GM23338 (cell line): ENCODE measurements around the gene CELF2. TPM values are rescaled to one million over a fixed set of nuclear protein-coding genes. Genes with fewer than 3 reads are reported as not detected.

ENCODE experiments used
- ATAC-seq: fragments of 200-7000 bp; cut with Tn5 transposase; 3 replicates; pipeline ENCODE4 v1.9.1; 2020
- DNase-seq: peaks from one replicate; pipeline ENCODE4 v3.0.0-alpha.2; 2015; ENCODE audit warnings: low spot score
- H2AFZ ChIP-seq: fragments of 200-600 bp; sonication (generic); 2 replicates; pipeline ENCODE4 v1.8.0; 2016; ENCODE audit warnings: antibody characterized with exemption, mild to moderate bottlenecking, moderate library complexity
- H3F3A ChIP-seq: fragments of 200-600 bp; sonication (generic); replicated peaks from 2 replicates; pipeline ENCODE4 v1.8.0; 2017; ENCODE audit warnings: antibody characterized with exemption, mixed run types, low read depth
- H3K27ac ChIP-seq: fragments of 200-600 bp; sonication (generic); 2 replicates; pipeline ENCODE4 v1.6.1; 2016; ENCODE audit warnings: low read depth
- H3K27me3 ChIP-seq: fragments of 200-600 bp; sonication (generic); 2 replicates; pipeline ENCODE4 v1.8.0; 2016; ENCODE audit warnings: mild to moderate bottlenecking, mixed run types, moderate library complexity; ENCODE audit not compliant: insufficient read depth
- H3K36me3 ChIP-seq: fragments of 200-600 bp; sonication (generic); 2 replicates; pipeline ENCODE4 v1.8.0; 2016; ENCODE audit warnings: mild to moderate bottlenecking; ENCODE audit not compliant: insufficient read depth
- H3K4me1 ChIP-seq: fragments of 200-600 bp; sonication (generic); 2 replicates; pipeline ENCODE4 v1.8.0; 2016; ENCODE audit warnings: mild to moderate bottlenecking, moderate library complexity; ENCODE audit not compliant: insufficient read depth
- H3K4me2 ChIP-seq: fragments of 200-600 bp; sonication (generic); 2 replicates; pipeline ENCODE4 v1.7.1; 2017; ENCODE audit warnings: mixed run types
- H3K4me3 ChIP-seq: fragments of 200-600 bp; sonication (generic); 2 replicates; pipeline ENCODE4 v1.6.1; 2016; ENCODE audit warnings: mixed run types
- H3K79me2 ChIP-seq: fragments of 200-600 bp; sonication (generic); replicated peaks from 2 replicates; pipeline ENCODE4 v1.8.0; 2017; ENCODE audit warnings: mild to moderate bottlenecking; ENCODE audit not compliant: insufficient read depth
- H3K9me2 ChIP-seq: fragments of 200-600 bp; sonication (generic); 2 replicates; pipeline ENCODE4 v1.8.0; 2017; ENCODE audit not compliant: insufficient read depth
- H4K20me1 ChIP-seq: fragments of 200-600 bp; sonication (generic); replicated peaks from 2 replicates; pipeline ENCODE4 v1.8.0; 2017; ENCODE audit warnings: mild to moderate bottlenecking; ENCODE audit not compliant: insufficient read depth
- H3K27ac Mint-ChIP-seq: 2 replicates; pipeline ENCODE4 v1.8.0; 2020; ENCODE audit warnings: inconsistent platforms, mild to moderate bottlenecking, moderate library complexity, mixed read lengths
- H3K27me3 Mint-ChIP-seq: 3 replicates; pipeline ENCODE4 v1.8.0; 2022; ENCODE audit warnings: low read depth, mild to moderate bottlenecking, moderate library complexity, mixed read lengths, inconsistent platforms; ENCODE audit not compliant: insufficient read depth, poor library complexity
- H3K36me3 Mint-ChIP-seq: 3 replicates; pipeline ENCODE4 v1.8.0; 2021; ENCODE audit warnings: low read depth, mild to moderate bottlenecking, inconsistent platforms, moderate library complexity, mixed read lengths
- H3K4me1 Mint-ChIP-seq: 3 replicates; pipeline ENCODE4 v1.8.0; 2020; ENCODE audit warnings: mild to moderate bottlenecking, inconsistent platforms, mixed read lengths
- H3K4me3 Mint-ChIP-seq: 3 replicates; pipeline ENCODE4 v1.8.0; 2021; ENCODE audit warnings: moderate library complexity, mild to moderate bottlenecking, inconsistent platforms, mixed read lengths
- H3K9me3 Mint-ChIP-seq: 3 replicates; pipeline ENCODE4 v1.8.0; 2020; ENCODE audit warnings: moderate library complexity, mild to moderate bottlenecking, inconsistent platforms, mixed read lengths
- CREB1 ChIP-seq: fragments of 250-450 bp; sonication (Bioruptor Pico); IDR thresholded peaks from 2 replicates; pipeline ENCODE4 v1.5.0; 2020; ENCODE audit warnings: low read depth, mild to moderate bottlenecking, moderate library complexity
- EZH2 ChIP-seq: fragments of 200-600 bp; sonication (generic); IDR thresholded peaks from one replicate; pipeline ENCODE4 v1.8.0; 2017; ENCODE audit warnings: antibody characterized with exemption, mild to moderate bottlenecking, low read depth; ENCODE audit not compliant: unreplicated experiment
- EZH2phosphoT487 ChIP-seq: fragments of 200-600 bp; sonication (generic); IDR thresholded peaks from one replicate; pipeline ENCODE4 v1.8.1; 2018; ENCODE audit warnings: antibody characterized with exemption; ENCODE audit not compliant: unreplicated experiment
- JUNB ChIP-seq: IDR thresholded peaks from one replicate; pipeline ENCODE4 v1.6.1; 2016; ENCODE audit warnings: antibody characterized with exemption; ENCODE audit not compliant: unreplicated experiment
- NANOG ChIP-seq: IDR thresholded peaks from 2 replicates; pipeline ENCODE4 v1.6.1; 2016; ENCODE audit warnings: antibody characterized with exemption, borderline replicate concordance
- POLR2AphosphoS5 ChIP-seq: IDR thresholded peaks from 2 replicates; pipeline ENCODE4 v1.6.1; 2016; ENCODE audit warnings: antibody characterized with exemption, low read depth
- STAT1 ChIP-seq: IDR thresholded peaks from one replicate; pipeline ENCODE4 v1.6.1; 2016; ENCODE audit warnings: antibody characterized with exemption; ENCODE audit not compliant: unreplicated experiment
- ZNF114 ChIP-seq: fragments of 250-450 bp; sonication (Bioruptor Pico); IDR thresholded peaks from 2 replicates; pipeline ENCODE4 v1.5.0; 2020; ENCODE audit warnings: mild to moderate bottlenecking, moderate library complexity
- ZNF331 ChIP-seq: fragments of 250-450 bp; sonication (Bioruptor Pico); IDR thresholded peaks from 2 replicates; pipeline ENCODE4 v1.5.0; 2020; ENCODE audit warnings: low read depth, mild to moderate bottlenecking, moderate library complexity
- polyA plus RNA-seq: library from polyadenylated mRNA; unstranded; fragments of >200 nt; fragmentation: Nextera tagmentation; extraction: Ambion mirVana; gene quantifications from 2 replicates; pipeline ENCODE4 v1.2.1, GENCODE V29; 2016
- total RNA-seq: library from RNA; depleted of rRNA; stranded (reverse); fragments of >200 nt; shearing (Covaris generic); gene quantifications from 2 replicates; pipeline ENCODE4 v1.2.3, GENCODE V29; 2014
- TF ChIP-seq, protein P1 (sequence below), 2 experiments: fragments of 200-600 bp in 1 of 2; sonication (generic) in 1 of 2; conservative IDR thresholded peaks; 2 replicates each; pipeline versions ENCODE4 v1.5.1 to v1.6.1; 2016 to 2017; ENCODE audit warnings: antibody characterized with exemption in 2 of 2, low read depth in 2 of 2, mild to moderate bottlenecking in 2 of 2, moderate library complexity in 1 of 2
- TF ChIP-seq, protein P2 (sequence below): fragments of 250-450 bp; sonication (Bioruptor Pico); IDR thresholded peaks from 2 replicates; pipeline ENCODE4 v1.5.0; 2020; ENCODE audit warnings: mild to moderate bottlenecking, moderate library complexity
- TF ChIP-seq, protein P3 (sequence below): IDR thresholded peaks from one replicate; pipeline ENCODE4 v1.6.1; 2018; ENCODE audit warnings: antibody characterized with exemption; ENCODE audit not compliant: unreplicated experiment
- TF ChIP-seq, protein P4 (sequence below): IDR thresholded peaks from 2 replicates; pipeline ENCODE4 v1.6.1; 2016; ENCODE audit warnings: antibody characterized with exemption

CELF2 gene
- total and polyA plus RNA-seq, 2 experiments from 2014 or later: 18.1 to 22.5 TPM

DNA sequence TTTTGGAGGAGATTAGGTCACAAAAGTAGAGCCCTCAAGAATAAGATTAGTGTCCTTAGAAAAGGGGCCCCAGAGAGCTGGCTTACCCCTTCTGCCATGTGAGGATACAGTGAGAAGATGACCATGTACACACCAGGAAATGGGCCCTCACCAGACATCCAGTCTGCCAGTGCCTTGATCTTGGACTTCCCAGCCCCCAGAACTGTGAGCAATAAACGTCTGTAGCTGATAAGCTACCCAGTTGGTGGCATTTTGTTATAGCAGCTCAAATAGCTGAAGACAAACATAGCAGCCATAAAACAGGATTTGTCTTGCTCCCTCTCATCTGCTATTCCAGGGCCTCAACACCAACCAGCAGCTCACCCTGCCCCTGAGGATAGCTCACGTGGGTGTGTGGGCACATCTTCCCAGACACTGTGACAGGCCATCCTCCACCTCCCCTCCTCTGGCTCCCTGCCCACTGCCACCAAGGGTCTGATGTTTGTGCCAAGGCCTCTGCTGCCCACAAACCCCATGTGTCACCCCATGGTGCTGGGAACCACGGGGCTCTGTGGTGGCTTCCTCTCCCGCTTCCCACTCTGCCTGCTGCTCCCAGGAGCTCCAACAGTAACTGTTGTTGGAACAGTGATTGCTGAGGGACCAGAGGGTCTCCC, 341.4 kb downstream of the CELF2 start:
- no peaks in the 10 kb centered on the region for H4K20me1 ChIP-seq
- no peaks in the 10 kb centered on the region for H3F3A ChIP-seq
- H3K27ac ChIP-seq: no peak overlapping the region
- no peak overlapping the region for H3K4me2 ChIP-seq
- H3K4me3 Mint-ChIP-seq: no peak overlapping the region
- peaks cover 7% of the 10 kb centered on the region for H3K27me3 Mint-ChIP-seq
- no peak overlapping the region for H3K4me3 ChIP-seq
- H3K36me3 Mint-ChIP-seq: peaks cover 6% of the 10 kb centered on the region; the same call in 2 of the 3 replicates
- H3K4me1 Mint-ChIP-seq: peaks cover 2% of the 10 kb centered on the region; the same call in 1 of the 3 replicates
- peaks cover 5% of the 10 kb centered on the region; the same call in 2 of the 3 replicates for H3K9me3 Mint-ChIP-seq
- H3K27me3 ChIP-seq: no peaks in the 10 kb centered on the region
- H3K9me2 ChIP-seq: peaks cover 10% of the 10 kb centered on the region; the same call in 1 of the 2 replicates
- H2AFZ ChIP-seq: no peak overlapping the region
- no peak overlapping the region for H3K27ac Mint-ChIP-seq
- ATAC-seq (no peak), DNase-seq (no peak)
- H3K4me1 ChIP-seq: no peaks in the 10 kb centered on the region
- no peak for TF ChIP-seq ZNF331
- TF ChIP-seq, protein P1, sequence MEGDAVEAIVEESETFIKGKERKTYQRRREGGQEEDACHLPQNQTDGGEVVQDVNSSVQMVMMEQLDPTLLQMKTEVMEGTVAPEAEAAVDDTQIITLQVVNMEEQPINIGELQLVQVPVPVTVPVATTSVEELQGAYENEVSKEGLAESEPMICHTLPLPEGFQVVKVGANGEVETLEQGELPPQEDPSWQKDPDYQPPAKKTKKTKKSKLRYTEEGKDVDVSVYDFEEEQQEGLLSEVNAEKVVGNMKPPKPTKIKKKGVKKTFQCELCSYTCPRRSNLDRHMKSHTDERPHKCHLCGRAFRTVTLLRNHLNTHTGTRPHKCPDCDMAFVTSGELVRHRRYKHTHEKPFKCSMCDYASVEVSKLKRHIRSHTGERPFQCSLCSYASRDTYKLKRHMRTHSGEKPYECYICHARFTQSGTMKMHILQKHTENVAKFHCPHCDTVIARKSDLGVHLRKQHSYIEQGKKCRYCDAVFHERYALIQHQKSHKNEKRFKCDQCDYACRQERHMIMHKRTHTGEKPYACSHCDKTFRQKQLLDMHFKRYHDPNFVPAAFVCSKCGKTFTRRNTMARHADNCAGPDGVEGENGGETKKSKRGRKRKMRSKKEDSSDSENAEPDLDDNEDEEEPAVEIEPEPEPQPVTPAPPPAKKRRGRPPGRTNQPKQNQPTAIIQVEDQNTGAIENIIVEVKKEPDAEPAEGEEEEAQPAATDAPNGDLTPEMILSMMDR (conservative IDR thresholded peaks at IDR 0.05; ENCODE audit: low read depth in 2 of 2): no peak
- TF ChIP-seq POLR2AphosphoS5: no peak
- no peak for TF ChIP-seq EZH2phosphoT487
- no peak for TF ChIP-seq STAT1
- no peak for TF ChIP-seq EZH2
- no peak for TF ChIP-seq JUNB
- no peak for TF ChIP-seq ZNF114
- no peak for TF ChIP-seq CREB1 (CRISPR knock-in tag)
- TF ChIP-seq, protein P2, sequence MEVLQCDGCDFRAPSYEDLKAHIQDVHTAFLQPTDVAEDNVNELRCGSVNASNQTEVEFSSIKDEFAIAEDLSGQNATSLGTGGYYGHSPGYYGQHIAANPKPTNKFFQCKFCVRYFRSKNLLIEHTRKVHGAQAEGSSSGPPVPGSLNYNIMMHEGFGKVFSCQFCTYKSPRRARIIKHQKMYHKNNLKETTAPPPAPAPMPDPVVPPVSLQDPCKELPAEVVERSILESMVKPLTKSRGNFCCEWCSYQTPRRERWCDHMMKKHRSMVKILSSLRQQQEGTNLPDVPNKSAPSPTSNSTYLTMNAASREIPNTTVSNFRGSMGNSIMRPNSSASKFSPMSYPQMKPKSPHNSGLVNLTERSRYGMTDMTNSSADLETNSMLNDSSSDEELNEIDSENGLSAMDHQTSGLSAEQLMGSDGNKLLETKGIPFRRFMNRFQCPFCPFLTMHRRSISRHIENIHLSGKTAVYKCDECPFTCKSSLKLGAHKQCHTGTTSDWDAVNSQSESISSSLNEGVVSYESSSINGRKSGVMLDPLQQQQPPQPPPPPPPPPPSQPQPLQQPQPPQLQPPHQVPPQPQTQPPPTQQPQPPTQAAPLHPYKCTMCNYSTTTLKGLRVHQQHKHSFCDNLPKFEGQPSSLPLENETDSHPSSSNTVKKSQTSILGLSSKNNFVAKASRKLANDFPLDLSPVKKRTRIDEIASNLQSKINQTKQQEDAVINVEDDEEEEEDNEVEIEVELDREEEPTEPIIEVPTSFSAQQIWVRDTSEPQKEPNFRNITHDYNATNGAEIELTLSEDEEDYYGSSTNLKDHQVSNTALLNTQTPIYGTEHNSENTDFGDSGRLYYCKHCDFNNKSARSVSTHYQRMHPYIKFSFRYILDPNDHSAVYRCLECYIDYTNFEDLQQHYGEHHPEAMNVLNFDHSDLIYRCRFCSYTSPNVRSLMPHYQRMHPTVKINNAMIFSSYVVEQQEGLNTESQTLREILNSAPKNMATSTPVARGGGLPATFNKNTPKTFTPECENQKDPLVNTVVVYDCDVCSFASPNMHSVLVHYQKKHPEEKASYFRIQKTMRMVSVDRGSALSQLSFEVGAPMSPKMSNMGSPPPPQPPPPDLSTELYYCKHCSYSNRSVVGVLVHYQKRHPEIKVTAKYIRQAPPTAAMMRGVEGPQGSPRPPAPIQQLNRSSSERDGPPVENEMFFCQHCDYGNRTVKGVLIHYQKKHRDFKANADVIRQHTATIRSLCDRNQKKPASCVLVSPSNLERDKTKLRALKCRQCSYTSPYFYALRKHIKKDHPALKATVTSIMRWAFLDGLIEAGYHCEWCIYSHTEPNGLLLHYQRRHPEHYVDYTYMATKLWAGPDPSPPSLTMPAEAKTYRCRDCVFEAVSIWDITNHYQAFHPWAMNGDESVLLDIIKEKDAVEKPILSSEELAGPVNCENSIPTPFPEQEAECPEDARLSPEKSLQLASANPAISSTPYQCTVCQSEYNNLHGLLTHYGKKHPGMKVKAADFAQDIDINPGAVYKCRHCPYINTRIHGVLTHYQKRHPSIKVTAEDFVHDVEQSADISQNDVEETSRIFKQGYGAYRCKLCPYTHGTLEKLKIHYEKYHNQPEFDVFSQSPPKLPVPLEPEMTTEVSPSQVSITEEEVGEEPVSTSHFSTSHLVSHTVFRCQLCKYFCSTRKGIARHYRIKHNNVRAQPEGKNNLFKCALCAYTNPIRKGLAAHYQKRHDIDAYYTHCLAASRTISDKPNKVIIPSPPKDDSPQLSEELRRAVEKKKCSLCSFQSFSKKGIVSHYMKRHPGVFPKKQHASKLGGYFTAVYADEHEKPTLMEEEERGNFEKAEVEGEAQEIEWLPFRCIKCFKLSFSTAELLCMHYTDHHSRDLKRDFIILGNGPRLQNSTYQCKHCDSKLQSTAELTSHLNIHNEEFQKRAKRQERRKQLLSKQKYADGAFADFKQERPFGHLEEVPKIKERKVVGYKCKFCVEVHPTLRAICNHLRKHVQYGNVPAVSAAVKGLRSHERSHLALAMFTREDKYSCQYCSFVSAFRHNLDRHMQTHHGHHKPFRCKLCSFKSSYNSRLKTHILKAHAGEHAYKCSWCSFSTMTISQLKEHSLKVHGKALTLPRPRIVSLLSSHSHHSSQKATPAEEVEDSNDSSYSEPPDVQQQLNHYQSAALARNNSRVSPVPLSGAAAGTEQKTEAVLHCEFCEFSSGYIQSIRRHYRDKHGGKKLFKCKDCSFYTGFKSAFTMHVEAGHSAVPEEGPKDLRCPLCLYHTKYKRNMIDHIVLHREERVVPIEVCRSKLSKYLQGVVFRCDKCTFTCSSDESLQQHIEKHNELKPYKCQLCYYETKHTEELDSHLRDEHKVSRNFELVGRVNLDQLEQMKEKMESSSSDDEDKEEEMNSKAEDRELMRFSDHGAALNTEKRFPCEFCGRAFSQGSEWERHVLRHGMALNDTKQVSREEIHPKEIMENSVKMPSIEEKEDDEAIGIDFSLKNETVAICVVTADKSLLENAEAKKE (CRISPR knock-in tag): no peak
- TF ChIP-seq, protein P3, sequence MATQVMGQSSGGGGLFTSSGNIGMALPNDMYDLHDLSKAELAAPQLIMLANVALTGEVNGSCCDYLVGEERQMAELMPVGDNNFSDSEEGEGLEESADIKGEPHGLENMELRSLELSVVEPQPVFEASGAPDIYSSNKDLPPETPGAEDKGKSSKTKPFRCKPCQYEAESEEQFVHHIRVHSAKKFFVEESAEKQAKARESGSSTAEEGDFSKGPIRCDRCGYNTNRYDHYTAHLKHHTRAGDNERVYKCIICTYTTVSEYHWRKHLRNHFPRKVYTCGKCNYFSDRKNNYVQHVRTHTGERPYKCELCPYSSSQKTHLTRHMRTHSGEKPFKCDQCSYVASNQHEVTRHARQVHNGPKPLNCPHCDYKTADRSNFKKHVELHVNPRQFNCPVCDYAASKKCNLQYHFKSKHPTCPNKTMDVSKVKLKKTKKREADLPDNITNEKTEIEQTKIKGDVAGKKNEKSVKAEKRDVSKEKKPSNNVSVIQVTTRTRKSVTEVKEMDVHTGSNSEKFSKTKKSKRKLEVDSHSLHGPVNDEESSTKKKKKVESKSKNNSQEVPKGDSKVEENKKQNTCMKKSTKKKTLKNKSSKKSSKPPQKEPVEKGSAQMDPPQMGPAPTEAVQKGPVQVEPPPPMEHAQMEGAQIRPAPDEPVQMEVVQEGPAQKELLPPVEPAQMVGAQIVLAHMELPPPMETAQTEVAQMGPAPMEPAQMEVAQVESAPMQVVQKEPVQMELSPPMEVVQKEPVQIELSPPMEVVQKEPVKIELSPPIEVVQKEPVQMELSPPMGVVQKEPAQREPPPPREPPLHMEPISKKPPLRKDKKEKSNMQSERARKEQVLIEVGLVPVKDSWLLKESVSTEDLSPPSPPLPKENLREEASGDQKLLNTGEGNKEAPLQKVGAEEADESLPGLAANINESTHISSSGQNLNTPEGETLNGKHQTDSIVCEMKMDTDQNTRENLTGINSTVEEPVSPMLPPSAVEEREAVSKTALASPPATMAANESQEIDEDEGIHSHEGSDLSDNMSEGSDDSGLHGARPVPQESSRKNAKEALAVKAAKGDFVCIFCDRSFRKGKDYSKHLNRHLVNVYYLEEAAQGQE: no peak
- TF ChIP-seq NANOG: no peak
- TF ChIP-seq, protein P4, sequence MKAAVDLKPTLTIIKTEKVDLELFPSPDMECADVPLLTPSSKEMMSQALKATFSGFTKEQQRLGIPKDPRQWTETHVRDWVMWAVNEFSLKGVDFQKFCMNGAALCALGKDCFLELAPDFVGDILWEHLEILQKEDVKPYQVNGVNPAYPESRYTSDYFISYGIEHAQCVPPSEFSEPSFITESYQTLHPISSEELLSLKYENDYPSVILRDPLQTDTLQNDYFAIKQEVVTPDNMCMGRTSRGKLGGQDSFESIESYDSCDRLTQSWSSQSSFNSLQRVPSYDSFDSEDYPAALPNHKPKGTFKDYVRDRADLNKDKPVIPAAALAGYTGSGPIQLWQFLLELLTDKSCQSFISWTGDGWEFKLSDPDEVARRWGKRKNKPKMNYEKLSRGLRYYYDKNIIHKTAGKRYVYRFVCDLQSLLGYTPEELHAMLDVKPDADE: no peak
- no peaks in the 10 kb centered on the region for H3K79me2 ChIP-seq
- H3K36me3 ChIP-seq: no peaks in the 10 kb centered on the region
